T47D (cell line): ENCODE results near the gene TXNDC9.
"Not testable (repeated sequence)": the region's sequence is repeated elsewhere in the genome, so short reads cannot be mapped to it uniquely, and the experiment has no call there.

ENCODE experiments used
- DNase-seq, 2 experiments: peaks; one replicate each; pipeline versions ENCODE4 v3.0.0 to v3.0.0-alpha.2; 2011 to 2012; ENCODE audit warnings: low read depth in 1 of 2, low spot score in 1 of 2
- JUND ChIP-seq: IDR thresholded peaks from 2 replicates; pipeline ENCODE4 v1.6.1; 2012; ENCODE audit warnings: low read depth
- in situ Hi-C: cut with HindIII; loops from 2 replicates; pipeline ENCODE4 v1.10.0; 2016; ENCODE audit warnings: low sequenced_read_pairs, low pct_unique_long_range_greater_than_20kb

Gene TXNDC9

DNA sequence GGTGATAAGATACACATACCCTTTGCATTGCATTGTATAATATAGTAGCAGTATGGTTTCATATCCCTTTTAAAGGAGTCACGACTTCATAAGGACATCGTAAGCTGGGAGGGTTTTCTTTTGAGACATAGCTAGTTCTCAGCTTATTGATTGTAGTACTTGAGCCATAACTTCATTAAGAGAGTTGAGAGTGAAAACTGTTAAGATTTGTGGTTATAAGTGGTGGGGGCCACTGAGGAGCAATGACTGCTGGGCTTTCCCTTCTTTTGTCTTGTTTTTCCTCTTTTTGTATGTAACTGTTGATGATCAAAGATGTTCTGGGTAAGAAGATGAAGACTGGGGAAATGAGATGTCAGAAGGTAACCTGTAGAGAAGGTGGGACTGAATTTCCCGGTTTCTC, 12.0 kb upstream of the TXNDC9 start:
- in situ Hi-C loops = no loop called here
- DNase-seq = no peak
- TF ChIP-seq JUND = no peak

DNA sequence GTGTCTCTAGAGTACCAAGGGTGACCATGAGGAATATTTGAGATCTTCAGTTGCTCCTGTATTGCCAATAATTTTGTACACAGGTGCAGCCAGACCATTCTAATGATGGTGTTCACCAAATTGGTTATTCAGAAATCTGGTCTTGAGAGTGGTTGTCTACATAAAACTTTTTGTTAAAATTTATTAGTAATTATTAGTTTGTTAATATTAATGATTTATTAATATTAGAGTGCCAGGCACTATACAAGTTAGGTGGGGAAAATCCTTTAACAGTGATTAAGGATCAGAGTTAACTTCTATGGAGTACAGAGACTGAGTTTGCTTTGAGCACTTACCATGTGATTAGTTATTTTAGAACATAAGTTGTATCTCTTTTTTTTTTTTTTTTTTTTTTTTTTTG, 10.1 kb upstream of the TXNDC9 start:
- TF ChIP-seq JUND = no peak
- no peak for DNase-seq
- in situ Hi-C loops = no loop called here

- in situ Hi-C loops, DNase-seq: not testable (repeated sequence)
Observed at GRCh38 chr2:99345446-99345845, 9.3 kb upstream of the TXNDC9 start.

GRCh38 chr2:99342536-99342935, 6.4 kb upstream of the TXNDC9 start:
- TF ChIP-seq JUND = no peak
- in situ Hi-C loops = no loop called here
- no peak for DNase-seq

DNA sequence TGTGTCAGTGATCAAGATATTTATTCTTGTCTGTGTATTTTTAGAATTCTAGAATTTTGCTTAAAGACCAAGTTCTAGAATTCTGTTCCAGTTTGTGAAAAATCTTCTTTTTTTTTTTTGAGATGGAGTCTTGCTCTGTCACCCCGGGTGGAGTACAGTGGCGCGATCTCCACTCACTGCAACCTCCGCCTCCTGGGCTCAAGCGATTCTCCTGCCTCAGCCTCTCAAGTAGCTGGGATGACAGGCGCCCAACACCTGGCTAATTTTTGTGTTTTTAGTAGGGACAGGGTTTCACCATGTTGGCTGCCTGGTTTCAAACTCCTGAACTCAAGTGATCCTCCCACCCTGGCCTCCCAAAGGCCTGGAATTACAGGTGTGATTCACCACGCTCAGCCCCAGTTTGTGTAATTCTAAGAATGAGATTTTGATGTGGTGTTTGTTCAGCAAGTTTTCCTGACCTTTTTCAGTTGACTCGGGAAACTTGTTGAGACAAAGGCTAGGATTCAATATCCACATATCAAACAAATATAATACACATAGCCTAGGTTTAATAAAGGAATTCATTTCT, 4.6 kb upstream of the TXNDC9 start:
- DNase-seq = no peak
- in situ Hi-C loops = no loop called here
- no peak for TF ChIP-seq JUND

DNA sequence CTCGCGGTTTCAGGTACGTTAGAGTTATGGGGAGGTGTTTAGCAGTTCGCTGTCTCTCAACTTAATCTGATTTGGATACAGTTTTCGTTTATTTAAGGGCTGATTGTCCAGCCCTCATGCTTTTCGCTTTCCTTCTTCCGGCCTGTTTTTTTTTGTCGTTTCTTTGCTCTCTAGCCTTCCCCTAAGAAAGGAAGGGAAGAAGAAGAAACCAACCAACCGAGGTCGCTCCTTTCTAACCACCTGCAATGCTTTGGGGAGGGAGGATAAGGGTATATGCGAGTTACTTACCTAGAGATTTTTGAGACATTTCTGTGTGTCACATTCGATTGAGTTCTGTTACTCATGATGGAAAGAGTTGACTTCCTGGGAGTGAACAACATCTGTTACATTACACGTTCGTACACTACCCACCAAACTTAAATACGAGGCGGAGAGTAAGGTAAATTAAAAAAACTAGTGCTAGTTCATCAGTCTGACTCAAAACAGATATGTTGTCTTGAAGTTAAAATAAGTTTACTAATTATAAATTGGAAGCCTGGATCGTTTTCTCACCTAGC, 2.0 kb upstream of the TXNDC9 start:
- TF ChIP-seq JUND = no peak
- peak in 1 of 2 experiments; percentile 41 for DNase-seq
- in situ Hi-C loops = no loop called here

GRCh38 chr2:99337113-99338028, 1.2 kb upstream of the TXNDC9 start, which contains the start of gene EIF5B:
Gene EIF5B, plus strand, starts transcription at chr2:99337389. Its CDS starts 166 bp downstream, at chr2:99337555.
- peak; percentile 86 to 96 for DNase-seq
- in situ Hi-C loops = no loop called here
- no peak for TF ChIP-seq JUND

DNA sequence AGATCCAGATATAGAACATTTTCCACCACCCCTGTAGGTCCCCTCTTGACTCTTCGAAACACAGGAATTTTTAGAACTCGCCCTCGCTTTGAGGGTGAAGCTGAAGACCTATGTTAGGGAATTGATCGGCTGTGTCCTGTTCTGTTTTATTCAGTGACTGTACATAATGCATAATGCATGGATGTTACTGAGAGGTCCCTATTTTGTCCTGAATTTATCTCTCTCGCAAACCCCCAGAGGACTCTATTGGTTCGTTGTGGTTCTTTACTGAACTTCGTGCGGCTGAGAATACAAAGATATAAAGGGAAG, 625 bp upstream of the TXNDC9 start:
- no peak for DNase-seq
- in situ Hi-C loops = no loop called here
- no peak for TF ChIP-seq JUND

DNA sequence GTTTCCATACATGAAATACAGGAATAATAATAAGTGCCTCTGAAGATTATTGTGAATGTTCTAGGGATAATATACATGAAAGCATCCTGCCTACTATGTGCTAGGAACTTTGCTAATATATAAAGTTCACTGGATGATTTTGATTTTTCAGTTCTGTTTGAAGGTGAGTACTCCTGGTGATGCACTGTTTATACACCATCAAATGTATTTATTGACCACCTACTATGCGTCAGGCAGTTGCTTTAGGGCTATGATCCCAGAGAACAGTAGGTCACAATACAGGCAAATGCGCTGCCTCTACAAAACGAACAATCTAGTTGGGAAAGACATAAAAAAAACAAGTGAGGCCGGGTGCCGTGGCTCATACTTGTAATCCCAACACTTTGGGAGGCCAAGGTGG, 10.7 kb downstream of the TXNDC9 start:
- no peak for TF ChIP-seq JUND
- in situ Hi-C loops = no loop called here
- no peak for DNase-seq

GRCh38 chr2:99317873-99318200, 18.3 kb downstream of the TXNDC9 start:
- DNase-seq, in situ Hi-C loops: not testable (repeated sequence)

DNA sequence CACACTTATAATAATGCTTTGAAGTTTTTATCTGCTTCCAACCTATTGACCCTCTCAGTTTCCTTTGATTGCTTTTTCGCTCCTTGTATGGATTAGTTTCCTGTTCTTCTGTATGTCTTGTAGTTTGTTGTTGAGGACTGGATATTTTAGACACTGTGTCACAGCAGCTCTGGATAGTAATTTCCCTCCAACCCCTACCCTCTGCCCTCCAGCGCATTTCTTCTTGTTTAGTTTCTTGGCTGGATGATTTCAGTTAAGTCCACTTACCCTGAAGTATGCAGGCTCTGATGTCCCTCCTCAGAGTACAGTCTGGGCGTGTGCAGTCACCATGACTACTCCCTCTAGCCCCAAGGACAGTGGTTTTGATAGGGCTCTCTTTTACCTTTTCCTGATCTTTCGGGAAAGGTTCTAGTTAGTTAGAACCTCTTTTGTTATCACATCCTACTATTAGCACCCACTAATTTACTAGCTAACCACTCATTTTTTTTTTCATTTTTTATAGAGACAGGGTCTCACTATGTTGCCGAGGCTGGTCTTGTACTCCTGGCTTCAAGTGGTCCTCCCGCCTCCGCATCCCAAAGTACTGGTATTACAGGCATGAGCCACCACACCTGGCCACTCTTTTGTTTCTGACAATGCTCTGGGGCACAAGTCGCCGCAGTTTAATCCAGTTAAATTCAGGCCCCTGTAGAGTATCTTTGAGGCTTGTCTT, 18.8 kb downstream of the TXNDC9 start:
- DNase-seq = no peak
- in situ Hi-C loops = no loop called here
- no peak for TF ChIP-seq JUND

DNA sequence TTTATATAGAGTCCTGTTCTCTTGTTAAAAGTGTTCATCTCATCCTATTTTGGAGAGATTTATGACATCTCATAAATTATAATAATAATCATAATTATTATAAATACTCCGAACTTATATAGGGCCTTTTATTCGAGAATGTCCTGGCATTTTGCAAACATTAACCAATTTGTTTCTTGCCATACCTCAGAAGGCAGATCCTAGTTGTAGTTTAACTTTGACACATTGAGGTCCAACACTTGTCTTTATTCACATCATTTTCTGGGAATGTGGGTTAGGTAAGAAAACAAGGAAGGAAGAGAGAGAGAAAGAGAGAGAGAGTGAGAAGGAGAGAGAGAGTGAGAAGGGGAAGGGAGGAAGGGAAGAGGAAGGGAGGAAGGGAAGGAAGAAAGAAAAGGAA, 35.0 kb downstream of the TXNDC9 start, which contains the start of gene LYG1:
LYG1 (minus strand) TSS at position 101 of the 400 bp plus-strand sequence. CDS start 5,527 bp downstream, outside the sequence.
- in situ Hi-C loops, DNase-seq: not testable (repeated sequence)

DNA sequence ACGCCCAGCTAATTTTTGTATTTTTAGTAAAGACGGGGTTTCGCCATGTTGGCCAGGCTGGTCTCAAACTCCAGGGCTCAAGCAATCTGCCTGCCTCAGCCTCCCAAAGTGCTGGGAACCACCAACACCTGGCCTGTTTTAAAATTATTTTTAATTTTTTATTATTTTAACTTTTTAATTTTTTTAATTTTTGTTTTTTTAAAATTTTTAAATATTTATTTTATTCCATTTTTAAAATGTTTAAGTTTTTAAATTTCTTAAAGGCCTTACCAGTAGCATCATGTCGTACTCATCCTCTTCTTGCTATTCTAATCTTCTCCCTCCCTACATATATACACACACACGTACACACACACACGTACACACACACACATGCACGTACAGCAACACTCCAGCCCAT, 36.6 kb downstream of the TXNDC9 start:
- no peak for TF ChIP-seq JUND
- DNase-seq = no peak
- in situ Hi-C loops = no loop called here
